OCI-LY3 (cell line): ENCODE data around the gene ANAPC4.

Source experiments
- H2AFZ ChIP-seq: fragments of 200-600, 300-600 bp; shearing (Covaris generic); 2 replicates; pipeline ENCODE4 v1.6.0; 2014; ENCODE audit warnings: antibody characterized with exemption, low read depth, low read length
- H3K27ac ChIP-seq: fragments of 200-600, 300-600 bp; sonication (generic); 2 replicates; pipeline ENCODE4 v1.5.1; 2014; ENCODE audit warnings: mild to moderate bottlenecking, low read length, moderate library complexity, mixed read lengths
- H3K27me3 ChIP-seq: fragments of 200-600, 300-600 bp; sonication (generic); 2 replicates; pipeline ENCODE4 v1.6.1; 2014; ENCODE audit warnings: low read depth, low read length, mixed read lengths
- H3K36me3 ChIP-seq: fragments of 200-600, 300-600 bp; sonication (generic); replicated peaks from 2 replicates; pipeline ENCODE3; 2014; ENCODE audit warnings: low read depth, low read length, mixed read lengths
- H3K4me1 ChIP-seq: fragments of 300-600, 200-600 bp; sonication (generic); 2 replicates; pipeline ENCODE4 v1.6.1; 2014; ENCODE audit warnings: low read length, mixed read lengths
- H3K4me2 ChIP-seq: fragments of 200-600, 300-600 bp; sonication (generic); 2 replicates; pipeline ENCODE4 v1.6.1; 2014; ENCODE audit warnings: low read length, mixed read lengths
- H3K4me3 ChIP-seq: fragments of 300-600, 200-600 bp; sonication (generic); 2 replicates; pipeline ENCODE4 v1.5.1; 2014; ENCODE audit warnings: antibody characterized with exemption, mild to moderate bottlenecking, low read length, moderate library complexity
- H3K79me2 ChIP-seq: fragments of 300-600, 200-600 bp; shearing (Covaris generic); 2 replicates; pipeline ENCODE4 v1.6.1; 2014; ENCODE audit warnings: mild to moderate bottlenecking, low read length, mixed read lengths
- H3K9ac ChIP-seq: fragments of 300-600, 200-600 bp; shearing (Covaris generic); 2 replicates; pipeline ENCODE4 v1.6.0; 2014; ENCODE audit warnings: mild to moderate bottlenecking, low read length, moderate library complexity
- H3K9me3 ChIP-seq: fragments of 200-600, 300-600 bp; shearing (Covaris generic); 2 replicates; pipeline ENCODE4 v1.6.1; 2014; ENCODE audit warnings: low read length, mixed read lengths; ENCODE audit not compliant: insufficient read depth
- H4K20me1 ChIP-seq: fragments of 200-600, 300-600 bp; sonication (generic); 2 replicates; pipeline ENCODE4 v1.6.1; 2016; ENCODE audit warnings: low read length, mixed read lengths; ENCODE audit not compliant: insufficient read depth
- CTCF ChIP-seq: fragments of 200-600, 300-600 bp; sonication (generic); IDR thresholded peaks from 2 replicates; pipeline ENCODE4 v1.5.1; 2014; ENCODE audit warnings: antibody characterized with exemption, low read length, low read depth
- EZH2phosphoT487 ChIP-seq: fragments of 200-600 bp; shearing (Covaris generic); IDR thresholded peaks from 2 replicates; pipeline ENCODE4 v1.6.1; 2018; ENCODE audit warnings: antibody characterized with exemption, mixed run types, low read depth

Gene ANAPC4

GRCh38 chr4:25457053-25457715 is 80.1 kb downstream of the ANAPC4 start:
- Histone ChIP-seq H3K36me3 (no peaks in the 10 kb centered on the region), H4K20me1 (no peaks in the 10 kb centered on the region), H2AFZ (no peak overlapping the region), H3K4me2 (no peak overlapping the region), H3K9me3 (no peaks in the 10 kb centered on the region), H3K4me3 (no peak overlapping the region), H3K27me3 (no peaks in the 10 kb centered on the region), H3K27ac (no peak overlapping the region), H3K4me1 (no peaks in the 10 kb centered on the region), H3K79me2 (no peaks in the 10 kb centered on the region), H3K9ac (no peak overlapping the region)
- no peak for TF ChIP-seq EZH2phosphoT487

- Histone ChIP-seq H3K4me2 (no peak overlapping the region), H3K4me3 (no peak overlapping the region), H3K27ac (no peak overlapping the region), H4K20me1 (no peaks in the 10 kb centered on the region), H3K36me3 (no peaks in the 10 kb centered on the region), H3K79me2 (no peaks in the 10 kb centered on the region), H3K9me3 (no peaks in the 10 kb centered on the region), H2AFZ (no peak overlapping the region), H3K27me3 (no peaks in the 10 kb centered on the region), H3K9ac (no peak overlapping the region), H3K4me1 (no peaks in the 10 kb centered on the region)
- TF ChIP-seq CTCF (no peak), EZH2phosphoT487 (no peak)
These were observed 90.1 kb downstream of the ANAPC4 start for GRCh38 chr4:25466966-25467697.

GRCh38 chr4:25467843-25468242 is 90.8 kb downstream of the ANAPC4 start:
- Histone ChIP-seq H3K4me3 (no peak overlapping the region), H3K4me1 (no peaks in the 10 kb centered on the region), H3K79me2 (no peaks in the 10 kb centered on the region), H3K36me3 (no peaks in the 10 kb centered on the region), H2AFZ (no peak overlapping the region), H3K9ac (no peak overlapping the region), H4K20me1 (no peaks in the 10 kb centered on the region), H3K27me3 (no peaks in the 10 kb centered on the region), H3K27ac (no peak overlapping the region), H3K4me2 (no peak overlapping the region), H3K9me3 (no peaks in the 10 kb centered on the region)
- TF ChIP-seq CTCF (no peak), EZH2phosphoT487 (no peak)
